BLaER1 (cell line): Measurements from ENCODE around the gene TUBA8.
"Not testable (repeated sequence)": the region's sequence is repeated elsewhere in the genome, so short reads cannot be mapped to it uniquely, and the experiment has no call there.

Experiments used
- H3K27ac ChIP-seq: shearing (Covaris generic); formaldehyde crosslinking; 2 replicates; pipeline ENCODE4 v1.8.1; 2022
- H3K27me3 ChIP-seq: shearing (Covaris generic); formaldehyde crosslinking; 2 replicates; pipeline ENCODE4 v1.8.1; 2022
- H3K36me3 ChIP-seq: shearing (Covaris generic); formaldehyde crosslinking; 2 replicates; pipeline ENCODE4 v1.8.1; 2022
- H3K4me1 ChIP-seq: shearing (Covaris generic); formaldehyde crosslinking; 2 replicates; pipeline ENCODE4 v1.8.1; 2022
- H3K4me2 ChIP-seq: shearing (Covaris generic); formaldehyde crosslinking; 2 replicates; pipeline ENCODE4 v1.8.1; 2022
- H3K4me3 ChIP-seq: shearing (Covaris generic); formaldehyde crosslinking; 2 replicates; pipeline ENCODE4 v1.8.1; 2022
- H3K9ac ChIP-seq: shearing (Covaris generic); formaldehyde crosslinking; 2 replicates; pipeline ENCODE4 v1.8.1; 2022
- H3K9me3 ChIP-seq: shearing (Covaris generic); formaldehyde crosslinking; 2 replicates; pipeline ENCODE4 v1.8.1; 2022
- H4K20me1 ChIP-seq: shearing (Covaris generic); formaldehyde crosslinking; 2 replicates; pipeline ENCODE4 v1.8.1; 2022

Gene TUBA8

GRCh38 chr22:18170284-18170683, 59.7 kb downstream of the TUBA8 start:
- peaks cover 12% of the 10 kb centered on the region for H3K4me1 ChIP-seq
- not testable (repeated sequence) for H3K27ac ChIP-seq, H3K4me2 ChIP-seq, H4K20me1 ChIP-seq, H3K9me3 ChIP-seq, H3K4me3 ChIP-seq, H3K27me3 ChIP-seq, H3K36me3 ChIP-seq, H3K9ac ChIP-seq

GRCh38 chr22:18172203-18172602, 61.6 kb downstream of the TUBA8 start:
- H3K4me3 ChIP-seq, H3K4me2 ChIP-seq, H3K36me3 ChIP-seq, H3K27ac ChIP-seq, H3K9ac ChIP-seq, H3K9me3 ChIP-seq, H3K27me3 ChIP-seq, H4K20me1 ChIP-seq: not testable (repeated sequence)
- H3K4me1 ChIP-seq = peaks cover 12% of the 10 kb centered on the region

- not testable (repeated sequence) for H4K20me1 ChIP-seq, H3K9ac ChIP-seq, H3K4me3 ChIP-seq, H3K9me3 ChIP-seq, H3K27me3 ChIP-seq, H3K36me3 ChIP-seq, H3K27ac ChIP-seq
- peak overlapping the region; percentile 54 for H3K4me2 ChIP-seq
- H3K4me1 ChIP-seq = peaks cover 12% of the 10 kb centered on the region
These were observed 62.2 kb downstream of the TUBA8 start for GRCh38 chr22:18172776-18173175.

GRCh38 chr22:18173441-18173840, 62.8 kb downstream of the TUBA8 start:
- H3K9me3 ChIP-seq, H3K4me3 ChIP-seq, H3K27me3 ChIP-seq, H3K27ac ChIP-seq, H3K36me3 ChIP-seq, H4K20me1 ChIP-seq, H3K9ac ChIP-seq: not testable (repeated sequence)
- Histone ChIP-seq H3K4me2 (peak overlapping the region; percentile 54), H3K4me1 (peaks cover 12% of the 10 kb centered on the region)
